ENCODE data around the gene FOXJ1. TPM values are rescaled to one million over a fixed set of nuclear protein-coding genes. Genes with fewer than 3 reads are reported as not detected.

Gene FOXJ1
- total RNA-seq, 1 donor, result not detected

DNA sequence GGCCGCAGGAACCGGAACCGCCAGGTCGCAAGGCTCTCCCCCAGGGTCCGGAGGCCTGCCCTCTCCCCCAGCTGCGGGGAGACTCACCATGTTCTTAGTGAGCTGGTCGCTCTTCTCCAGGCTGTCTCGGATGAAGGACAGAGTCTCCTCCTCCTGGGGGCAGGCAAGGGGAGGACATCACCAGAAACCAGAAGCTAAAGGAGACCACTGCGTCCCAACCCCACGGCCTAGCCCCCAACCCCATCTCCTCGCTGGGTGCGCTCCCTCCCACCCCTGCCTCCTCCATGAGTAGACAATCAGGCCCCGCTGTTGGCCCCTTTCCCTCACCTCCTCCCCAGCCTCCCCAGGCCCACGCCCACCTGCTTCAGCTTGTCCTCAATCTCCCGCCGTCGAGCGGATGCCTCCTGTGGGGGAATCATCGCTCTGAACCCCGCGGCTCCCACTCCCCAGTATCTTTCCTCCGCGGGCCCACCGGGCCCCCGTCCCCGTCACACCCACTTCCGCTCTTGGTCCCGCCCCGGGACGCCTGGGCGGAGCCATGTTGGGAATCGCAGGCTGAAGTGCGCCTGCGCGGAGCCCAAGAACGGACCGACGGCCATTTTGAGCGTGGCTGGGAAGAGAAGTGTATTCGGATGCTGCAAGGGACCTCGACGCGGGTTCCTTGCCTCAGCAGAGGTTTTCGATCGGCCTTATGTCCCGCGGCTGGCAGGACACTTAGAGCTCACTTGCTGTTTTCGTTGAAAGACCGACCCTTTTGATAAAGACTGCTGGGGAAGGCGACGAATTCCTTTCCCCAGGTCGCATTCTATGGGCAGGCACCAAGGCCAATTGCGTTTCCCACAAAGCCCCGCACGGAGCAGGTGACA is 37.5 kb downstream of the FOXJ1 start, which contains the start of gene EXOC7:
TSS of gene EXOC7 (minus strand) at position 514 of the 866 bp plus-strand sequence. CDS start at position 419, 95 bp downstream.
- DNase-seq (ENCODE audit: low read depth), result peak; percentile 89
- TF ChIP-seq CTCF (IDR thresholded peaks at IDR 0.05; ENCODE audit: insufficient read depth, low read length), result peak; percentile 32
- peak within 1 kb of the TSS; percentile 93 for H3K4me3 ChIP-seq (ENCODE audit: low read depth, low read length)

DNA sequence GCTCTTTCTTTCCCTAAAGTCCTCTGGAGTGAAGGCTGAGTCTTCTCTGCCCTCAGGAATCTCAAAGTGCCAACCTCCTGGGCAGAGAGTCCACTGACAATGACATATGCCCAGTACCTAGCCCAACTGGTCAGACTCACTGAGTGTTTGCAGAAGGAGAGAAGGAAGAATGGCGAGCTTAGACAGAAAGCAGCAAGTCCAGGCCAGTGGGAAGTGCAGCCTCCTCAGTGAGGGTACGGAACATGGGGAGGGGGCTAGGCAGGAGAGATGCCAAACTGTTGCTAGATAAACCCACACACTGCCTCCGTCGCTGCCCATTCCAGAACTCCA is 38.1 kb downstream of the FOXJ1 start:
- DNase-seq (ENCODE audit: low read depth), result no peak
- no peak for TF ChIP-seq CTCF (IDR thresholded peaks at IDR 0.05; ENCODE audit: insufficient read depth, low read length)
- peak overlapping the region; percentile 93 for H3K4me3 ChIP-seq (ENCODE audit: low read depth, low read length)

- DNase-seq (ENCODE audit: low read depth), result no peak
- H3K4me3 ChIP-seq (ENCODE audit: low read depth, low read length), result no peak overlapping the region
- no peak for TF ChIP-seq CTCF (IDR thresholded peaks at IDR 0.05; ENCODE audit: insufficient read depth, low read length)
These were observed 43.2 kb downstream of the FOXJ1 start for GRCh38 chr17:76097716-76098295.

DNA sequence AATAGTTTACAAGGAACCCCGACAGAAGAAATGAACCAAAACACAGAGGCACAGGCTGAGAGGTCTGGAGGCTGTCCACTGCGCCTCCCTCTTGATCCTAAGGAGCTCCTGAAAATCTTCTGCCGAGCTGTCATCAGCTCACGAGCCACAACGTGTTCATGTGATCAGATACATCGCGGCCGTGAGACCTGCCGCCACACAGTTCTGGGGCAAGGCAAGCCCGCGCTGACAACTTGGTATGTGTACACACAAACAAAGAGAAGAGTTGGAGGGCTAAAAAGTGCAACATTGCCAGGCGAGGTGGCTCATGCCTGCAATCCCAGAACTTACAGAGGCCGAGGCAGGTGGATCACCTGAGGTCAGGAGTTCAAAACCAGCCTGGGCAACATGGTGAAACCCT is 45.1 kb downstream of the FOXJ1 start:
- H3K4me3 ChIP-seq (ENCODE audit: low read depth, low read length), result no peak overlapping the region
- TF ChIP-seq CTCF (IDR thresholded peaks at IDR 0.05; ENCODE audit: insufficient read depth, low read length), result no peak
- no peak for DNase-seq (ENCODE audit: low read depth)

GRCh38 chr17:76094046-76094445 is 47.0 kb downstream of the FOXJ1 start:
- no peak overlapping the region for H3K4me3 ChIP-seq (ENCODE audit: low read depth, low read length)
- no peak for DNase-seq (ENCODE audit: low read depth)
- no peak for TF ChIP-seq CTCF (IDR thresholded peaks at IDR 0.05; ENCODE audit: insufficient read depth, low read length)

GRCh38 chr17:76092526-76093413 is 48.3 kb downstream of the FOXJ1 start:
- no peak overlapping the region for H3K4me3 ChIP-seq (ENCODE audit: low read depth, low read length)
- no peak for TF ChIP-seq CTCF (IDR thresholded peaks at IDR 0.05; ENCODE audit: insufficient read depth, low read length)
- no peak for DNase-seq (ENCODE audit: low read depth)

Measured in fibroblast of the aortic adventitia (primary cell).